ENCODE results near the gene ITPR2. TPM values are rescaled to one million over a fixed set of nuclear protein-coding genes. Genes with fewer than 3 reads are reported as not detected.

The ITPR2 gene
- total and polyA plus RNA-seq, 2 of the 13 experiments (the other 11 are each of a cell fraction or from before 2014, with no cell fraction given), result 31.9 to 81.9 TPM

DNA sequence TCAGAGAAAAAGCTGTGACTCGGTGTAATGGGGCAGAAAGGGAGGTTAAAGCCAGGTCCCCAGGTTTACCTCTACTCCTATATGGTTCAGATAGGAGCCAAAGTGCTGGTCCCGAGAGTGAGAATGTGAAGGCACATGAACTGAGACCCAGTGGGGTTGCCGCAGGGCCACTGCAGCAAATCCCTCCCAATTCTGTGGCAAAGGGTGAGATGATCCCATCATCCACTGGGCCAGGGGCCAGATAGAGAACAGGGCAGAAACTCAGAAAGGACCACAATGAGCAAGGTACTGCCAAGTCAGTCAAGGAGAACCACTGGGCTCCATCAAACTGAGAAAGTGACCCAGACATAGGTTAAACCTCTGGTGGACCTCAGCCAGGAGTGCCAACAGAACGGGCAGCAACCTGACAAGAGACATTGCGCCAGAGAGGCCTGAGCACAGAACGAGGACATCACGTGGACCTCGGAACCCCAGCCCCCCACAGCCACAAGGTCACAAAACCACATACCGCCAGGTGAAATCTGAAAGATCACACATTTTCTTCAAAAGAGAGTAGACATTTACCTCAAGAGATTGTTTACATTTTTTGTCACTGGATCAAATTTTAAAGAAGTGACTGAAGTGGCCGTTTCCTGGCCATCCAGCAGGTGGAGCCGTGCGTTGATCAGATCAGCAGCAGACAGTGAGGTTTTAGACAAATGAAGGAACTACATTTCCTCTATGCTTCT is 20.5 kb upstream of the ITPR2 start (continued):
- TF ChIP-seq ELF4 (CRISPR knock-in tag; IDR thresholded peaks at IDR 0.05; ENCODE audit: borderline replicate concordance), result peak; percentile 67; the same call in 1 of the 2 replicates
- no peak for TF ChIP-seq TBP (CRISPR knock-in tag; IDR thresholded peaks at IDR 0.05)
- no peak for TF ChIP-seq TAF15 (IDR thresholded peaks at IDR 0.05; ENCODE audit: low read depth, low read length, poor library complexity, severe bottlenecking)
- TF ChIP-seq IKZF4 (CRISPR knock-in tag; IDR thresholded peaks at IDR 0.05; ENCODE audit: borderline replicate concordance, low read depth, not compliant biosample characterization), result no peak
- TF ChIP-seq ZSCAN12 (CRISPR knock-in tag; IDR thresholded peaks at IDR 0.05), result no peak
- TF ChIP-seq CEBPB (IDR thresholded peaks at IDR 0.05; ENCODE audit: borderline replicate concordance, low read depth, low read length), result peak; percentile 73; the same call in 1 of the 2 replicates
- TF ChIP-seq, protein P1, sequence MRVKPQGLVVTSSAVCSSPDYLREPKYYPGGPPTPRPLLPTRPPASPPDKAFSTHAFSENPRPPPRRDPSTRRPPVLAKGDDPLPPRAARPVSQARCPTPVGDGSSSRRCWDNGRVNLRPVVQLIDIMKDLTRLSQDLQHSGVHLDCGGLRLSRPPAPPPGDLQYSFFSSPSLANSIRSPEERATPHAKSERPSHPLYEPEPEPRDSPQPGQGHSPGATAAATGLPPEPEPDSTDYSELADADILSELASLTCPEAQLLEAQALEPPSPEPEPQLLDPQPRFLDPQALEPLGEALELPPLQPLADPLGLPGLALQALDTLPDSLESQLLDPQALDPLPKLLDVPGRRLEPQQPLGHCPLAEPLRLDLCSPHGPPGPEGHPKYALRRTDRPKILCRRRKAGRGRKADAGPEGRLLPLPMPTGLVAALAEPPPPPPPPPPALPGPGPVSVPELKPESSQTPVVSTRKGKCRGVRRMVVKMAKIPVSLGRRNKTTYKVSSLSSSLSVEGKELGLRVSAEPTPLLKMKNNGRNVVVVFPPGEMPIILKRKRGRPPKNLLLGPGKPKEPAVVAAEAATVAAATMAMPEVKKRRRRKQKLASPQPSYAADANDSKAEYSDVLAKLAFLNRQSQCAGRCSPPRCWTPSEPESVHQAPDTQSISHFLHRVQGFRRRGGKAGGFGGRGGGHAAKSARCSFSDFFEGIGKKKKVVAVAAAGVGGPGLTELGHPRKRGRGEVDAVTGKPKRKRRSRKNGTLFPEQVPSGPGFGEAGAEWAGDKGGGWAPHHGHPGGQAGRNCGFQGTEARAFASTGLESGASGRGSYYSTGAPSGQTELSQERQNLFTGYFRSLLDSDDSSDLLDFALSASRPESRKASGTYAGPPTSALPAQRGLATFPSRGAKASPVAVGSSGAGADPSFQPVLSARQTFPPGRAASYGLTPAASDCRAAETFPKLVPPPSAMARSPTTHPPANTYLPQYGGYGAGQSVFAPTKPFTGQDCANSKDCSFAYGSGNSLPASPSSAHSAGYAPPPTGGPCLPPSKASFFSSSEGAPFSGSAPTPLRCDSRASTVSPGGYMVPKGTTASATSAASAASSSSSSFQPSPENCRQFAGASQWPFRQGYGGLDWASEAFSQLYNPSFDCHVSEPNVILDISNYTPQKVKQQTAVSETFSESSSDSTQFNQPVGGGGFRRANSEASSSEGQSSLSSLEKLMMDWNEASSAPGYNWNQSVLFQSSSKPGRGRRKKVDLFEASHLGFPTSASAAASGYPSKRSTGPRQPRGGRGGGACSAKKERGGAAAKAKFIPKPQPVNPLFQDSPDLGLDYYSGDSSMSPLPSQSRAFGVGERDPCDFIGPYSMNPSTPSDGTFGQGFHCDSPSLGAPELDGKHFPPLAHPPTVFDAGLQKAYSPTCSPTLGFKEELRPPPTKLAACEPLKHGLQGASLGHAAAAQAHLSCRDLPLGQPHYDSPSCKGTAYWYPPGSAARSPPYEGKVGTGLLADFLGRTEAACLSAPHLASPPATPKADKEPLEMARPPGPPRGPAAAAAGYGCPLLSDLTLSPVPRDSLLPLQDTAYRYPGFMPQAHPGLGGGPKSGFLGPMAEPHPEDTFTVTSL (CRISPR knock-in tag; IDR thresholded peaks at IDR 0.05; ENCODE audit: borderline replicate concordance), result no peak
- 0 out of 2 replicates have a peak, but pooled peaks have one; percentile 32 for TF ChIP-seq MEF2D (CRISPR knock-in tag; IDR thresholded peaks at IDR 0.05)
- TF ChIP-seq ZNF121 (CRISPR knock-in tag; IDR thresholded peaks at IDR 0.05), result no peak
- TF ChIP-seq ZFP36L1 (CRISPR knock-in tag; IDR thresholded peaks at IDR 0.05), result no peak
- no peak for TF ChIP-seq ZNF205 (CRISPR knock-in tag; IDR thresholded peaks at IDR 0.05)
- no peak for TF ChIP-seq ADNP (CRISPR knock-in tag; IDR thresholded peaks at IDR 0.05)
- TF ChIP-seq ZNF766 (CRISPR knock-in tag; IDR thresholded peaks at IDR 0.05; ENCODE audit: borderline replicate concordance), result no peak
- TF ChIP-seq PHF21A (CRISPR knock-in tag; IDR thresholded peaks at IDR 0.05), result peak; percentile 44; the same call in 1 of the 2 replicates
- TF ChIP-seq CBX2 (IDR thresholded peaks at IDR 0.05; ENCODE audit: low read depth, low read length), result no peak
- no peak for TF ChIP-seq CBX2 (CRISPR knock-in tag; IDR thresholded peaks at IDR 0.05; ENCODE audit: low read depth)
- no peak for TF ChIP-seq NFIB (CRISPR knock-in tag; IDR thresholded peaks at IDR 0.05; ENCODE audit: borderline replicate concordance)
- TF ChIP-seq ZNF501 (CRISPR knock-in tag; IDR thresholded peaks at IDR 0.05), result peak; percentile 44; the same call in 1 of the 2 replicates
- TF ChIP-seq, protein P2, sequence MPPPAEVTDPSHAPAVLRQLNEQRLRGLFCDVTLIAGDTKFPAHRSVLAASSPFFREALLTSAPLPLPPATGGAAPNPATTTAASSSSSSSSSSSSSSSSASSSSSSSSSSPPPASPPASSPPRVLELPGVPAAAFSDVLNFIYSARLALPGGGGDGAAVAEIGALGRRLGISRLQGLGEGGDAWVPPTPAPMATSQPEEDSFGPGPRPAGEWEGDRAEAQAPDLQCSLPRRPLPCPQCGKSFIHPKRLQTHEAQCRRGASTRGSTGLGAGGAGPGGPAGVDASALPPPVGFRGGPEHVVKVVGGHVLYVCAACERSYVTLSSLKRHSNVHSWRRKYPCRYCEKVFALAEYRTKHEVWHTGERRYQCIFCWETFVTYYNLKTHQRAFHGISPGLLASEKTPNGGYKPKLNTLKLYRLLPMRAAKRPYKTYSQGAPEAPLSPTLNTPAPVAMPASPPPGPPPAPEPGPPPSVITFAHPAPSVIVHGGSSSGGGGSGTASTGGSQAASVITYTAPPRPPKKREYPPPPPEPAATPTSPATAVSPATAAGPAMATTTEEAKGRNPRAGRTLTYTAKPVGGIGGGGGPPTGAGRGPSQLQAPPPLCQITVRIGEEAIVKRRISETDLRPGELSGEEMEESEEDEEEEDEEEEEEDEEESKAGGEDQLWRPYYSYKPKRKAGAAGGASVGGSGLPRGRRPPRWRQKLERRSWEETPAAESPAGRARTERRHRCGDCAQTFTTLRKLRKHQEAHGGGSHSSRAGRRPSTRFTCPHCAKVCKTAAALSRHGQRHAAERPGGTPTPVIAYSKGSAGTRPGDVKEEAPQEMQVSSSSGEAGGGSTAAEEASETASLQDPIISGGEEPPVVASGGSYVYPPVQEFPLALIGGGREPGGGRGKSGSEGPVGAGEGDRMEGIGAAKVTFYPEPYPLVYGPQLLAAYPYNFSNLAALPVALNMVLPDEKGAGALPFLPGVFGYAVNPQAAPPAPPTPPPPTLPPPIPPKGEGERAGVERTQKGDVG (CRISPR knock-in tag; IDR thresholded peaks at IDR 0.05; ENCODE audit: borderline replicate concordance), result peak; percentile 69; the same call in 1 of the 2 replicates
- TF ChIP-seq STAG1 (CRISPR knock-in tag; IDR thresholded peaks at IDR 0.05), result peak; percentile 73
- no peak for TF ChIP-seq RBM39 (IDR thresholded peaks at IDR 0.05; ENCODE audit: low read depth, low read length, poor library complexity, severe bottlenecking)
- TF ChIP-seq RNF2 (conservative IDR thresholded peaks at IDR 0.05; ENCODE audit: low read depth), result 0 out of 2 replicates have a peak, but pooled peaks have one; percentile 26
